Right lobe of liver (tissue), 4 donors: Measurements from ENCODE around the gene DPYD.

Experiments
- POLR2A ChIP-seq: fragments of 450-650 bp; IDR thresholded peaks from one replicate; pipeline ENCODE4 v1.6.1; 2017; ENCODE audit warnings: antibody characterized with exemption, mild to moderate bottlenecking
- TF ChIP-seq, protein P1 (sequence below), 4 donors: fragments of 200-600 bp in 3 of 4; fragments of 450-650 bp in 1 of 4; IDR thresholded peaks; one replicate each; pipeline versions ENCODE4 v1.5.1 to v1.8.0; 2016 to 2022; ENCODE audit warnings: antibody characterized with exemption in 4 of 4, mild to moderate bottlenecking in 2 of 4
- donor health status: DM: no; HTN: no; CAD: no.
- donor health status: DM: no; HTN: no; CAD: no.
- donor health status: DM: no; HTN: yes; CAD: no.

DNA sequence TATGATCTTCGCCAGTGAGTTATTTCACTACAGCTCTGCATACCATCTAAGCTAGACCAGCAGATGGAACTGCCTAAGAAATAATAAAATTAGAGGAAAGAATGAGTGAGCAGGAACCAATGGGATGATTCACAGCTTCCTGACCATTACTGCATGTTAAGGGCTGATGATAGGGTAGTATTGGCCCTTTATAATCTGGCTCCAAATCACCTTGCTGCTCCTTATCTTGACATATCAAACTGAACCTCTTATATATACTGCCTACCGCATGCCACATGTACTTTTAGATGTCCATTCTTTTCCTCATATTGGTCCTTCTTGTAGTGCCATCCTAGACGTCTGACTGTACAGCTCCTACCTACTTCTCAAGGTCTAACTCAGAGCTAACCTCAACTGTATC, 524.4 kb downstream of the DPYD start:
- TF ChIP-seq, protein P1, sequence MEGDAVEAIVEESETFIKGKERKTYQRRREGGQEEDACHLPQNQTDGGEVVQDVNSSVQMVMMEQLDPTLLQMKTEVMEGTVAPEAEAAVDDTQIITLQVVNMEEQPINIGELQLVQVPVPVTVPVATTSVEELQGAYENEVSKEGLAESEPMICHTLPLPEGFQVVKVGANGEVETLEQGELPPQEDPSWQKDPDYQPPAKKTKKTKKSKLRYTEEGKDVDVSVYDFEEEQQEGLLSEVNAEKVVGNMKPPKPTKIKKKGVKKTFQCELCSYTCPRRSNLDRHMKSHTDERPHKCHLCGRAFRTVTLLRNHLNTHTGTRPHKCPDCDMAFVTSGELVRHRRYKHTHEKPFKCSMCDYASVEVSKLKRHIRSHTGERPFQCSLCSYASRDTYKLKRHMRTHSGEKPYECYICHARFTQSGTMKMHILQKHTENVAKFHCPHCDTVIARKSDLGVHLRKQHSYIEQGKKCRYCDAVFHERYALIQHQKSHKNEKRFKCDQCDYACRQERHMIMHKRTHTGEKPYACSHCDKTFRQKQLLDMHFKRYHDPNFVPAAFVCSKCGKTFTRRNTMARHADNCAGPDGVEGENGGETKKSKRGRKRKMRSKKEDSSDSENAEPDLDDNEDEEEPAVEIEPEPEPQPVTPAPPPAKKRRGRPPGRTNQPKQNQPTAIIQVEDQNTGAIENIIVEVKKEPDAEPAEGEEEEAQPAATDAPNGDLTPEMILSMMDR (IDR thresholded peaks at IDR 0.05), result no peak
- TF ChIP-seq POLR2A, result no peak
